Right lobe of liver (tissue), 4 donors: ENCODE results near the gene METAP1.

Source experiments
- CTCF ChIP-seq, 4 donors: fragments of 200-600 bp in 3 of 4; fragments of 450-650 bp in 1 of 4; IDR thresholded peaks; one replicate each; pipeline versions ENCODE4 v1.5.1 to v1.8.0; 2016 to 2022; ENCODE audit warnings: antibody characterized with exemption in 4 of 4, mild to moderate bottlenecking in 2 of 4
- POLR2A ChIP-seq: fragments of 450-650 bp; IDR thresholded peaks from one replicate; pipeline ENCODE4 v1.6.1; 2017; ENCODE audit warnings: antibody characterized with exemption, mild to moderate bottlenecking
- donor health status: DM: no; HTN: no; CAD: no.
- donor health status: DM: no; HTN: no; CAD: no.
- donor health status: DM: no; HTN: yes; CAD: no.

GRCh38 chr4:99090481-99091215 lies 95.1 kb downstream of the METAP1 start:
- TF ChIP-seq CTCF (IDR thresholded peaks at IDR 0.05) (no peak), POLR2A (no peak)
